Right lobe of liver (tissue), 6 donors: ENCODE results near the gene RBM25. TPM values are rescaled to one million over a fixed set of nuclear protein-coding genes. Genes with fewer than 3 reads are reported as not detected.
A peak's percentile ranks its signal among the peaks of the same experiment; 100 is the strongest.

ENCODE experiments used
- ATAC-seq, 4 donors: fragments of 200-7000 bp; cut with Tn5 transposase; one replicate each; pipeline ENCODE4 v1.9.1; 2020; ENCODE audit warnings: mild to moderate bottlenecking in 4 of 4, moderate library complexity in 4 of 4
- DNase-seq, 3 donors: peaks; one replicate each; pipeline ENCODE4 v3.0.0-alpha.2; 2020
- H3K27ac ChIP-seq, 3 donors: fragments of 200-600 bp; one replicate each; pipeline ENCODE4 v1.8.0; 2022
- H3K27me3 ChIP-seq, 2 donors: fragments of 200-600 bp; one replicate each; pipeline ENCODE4 v1.8.0; 2022
- H3K36me3 ChIP-seq, 4 donors: fragments of 200-600 bp; sonication (generic) in 1 of 4; one replicate each; pipeline versions ENCODE4 v1.5.1 to v1.8.0; 2017 to 2022; ENCODE audit warnings: control low read depth in 1 of 4
- H3K4me1 ChIP-seq, 4 donors: fragments of 200-600 bp; sonication (generic) in 1 of 4; one replicate each; pipeline versions ENCODE4 v1.5.1 to v1.8.0; 2017 to 2022; ENCODE audit warnings: control low read depth in 1 of 4
- H3K4me3 ChIP-seq, 3 donors: fragments of 200-600 bp; one replicate each; pipeline ENCODE4 v1.8.0; 2022
- H3K9me3 ChIP-seq, 4 donors: fragments of 200-600 bp; sonication (generic) in 1 of 4; one replicate each; pipeline versions ENCODE4 v1.5.1 to v1.8.0; 2017 to 2022; ENCODE audit warnings: control low read depth in 1 of 4
- POLR2A ChIP-seq: fragments of 450-650 bp; IDR thresholded peaks from one replicate; pipeline ENCODE4 v1.6.1; 2017; ENCODE audit warnings: antibody characterized with exemption, mild to moderate bottlenecking
- WGBS: methylation state at CpG from one replicate; pipeline ENCODE4 v1.1.6; 2018; ENCODE audit warnings: low coverage, low lambda C conversion rate; ENCODE audit not compliant: insufficient coverage; ENCODE audit errors: missing lambda C conversion rate; 5-methylcytosine and 5-hydroxymethylcytosine counted together
- intact Hi-C, 2 donors: fragments of 100-400 bp; cut with DNase I; formaldehyde crosslinking; loops; one replicate each; pipeline versions ENCODE4 v1.11.2 to v1.14.1; 2022
- small RNA-seq, 2 experiments: library from RNA; depleted of rRNA; stranded (forward); fragments of <200 nt; gene quantifications; one replicate each; pipeline ENCODE3, GENCODE V24; 2016
- total RNA-seq, 6 experiments: library from RNA; depleted of rRNA in 2 of 6; stranded (reverse); fragments of >200 nt in 2 of 6; fragmentation: NEBNext Ultra II Directional in 3 of 6; extraction: Animal tissue kit (Norgen Biotek cat#: 25700) in 3 of 6; gene quantifications; one replicate each; pipeline versions ENCODE4 v1.1.0 to v1.2.4, GENCODE V29; 2016 to 2023
- TF ChIP-seq, protein P1 (sequence below), 4 donors: fragments of 200-600 bp in 3 of 4; fragments of 450-650 bp in 1 of 4; IDR thresholded peaks; one replicate each; pipeline versions ENCODE4 v1.5.1 to v1.8.0; 2016 to 2022; ENCODE audit warnings: antibody characterized with exemption in 4 of 4, mild to moderate bottlenecking in 2 of 4
- donor health status: DM: no; HTN: yes; CAD: no.
- donor health status: DM: no; HTN: no; CAD: no.
- donor health status: DM: no; HTN: no; CAD: no.
- donor health status: DM: no; HTN: yes; CAD: no.
- donor health status: DM: no; HTN: yes; CAD: no.

RBM25 gene
- total RNA-seq, 6 experiments from 2014 or later, result 16.3 to 29.1 (median 22.8) TPM

DNA sequence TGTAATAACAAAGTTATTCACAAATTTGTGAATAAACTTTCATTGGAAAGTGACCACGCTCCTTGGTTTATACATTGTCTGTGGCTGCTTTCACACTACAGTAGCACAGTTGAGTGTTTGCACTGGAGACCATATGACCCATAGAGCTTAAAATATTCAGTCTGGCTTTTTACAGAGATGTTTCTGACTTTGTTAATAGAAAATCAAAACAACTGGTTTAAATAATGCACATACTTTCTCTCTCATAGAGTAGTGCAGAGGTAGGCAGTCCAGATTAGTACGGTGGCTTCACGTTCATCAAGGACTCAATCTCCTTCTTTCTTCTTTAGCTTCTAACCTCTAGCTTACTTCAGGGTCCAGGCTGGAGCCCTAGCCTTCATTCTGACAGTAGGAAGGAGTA is 114.2 kb downstream of the RBM25 start:
- DNase-seq, result no peak
- no peak for ATAC-seq

DNA sequence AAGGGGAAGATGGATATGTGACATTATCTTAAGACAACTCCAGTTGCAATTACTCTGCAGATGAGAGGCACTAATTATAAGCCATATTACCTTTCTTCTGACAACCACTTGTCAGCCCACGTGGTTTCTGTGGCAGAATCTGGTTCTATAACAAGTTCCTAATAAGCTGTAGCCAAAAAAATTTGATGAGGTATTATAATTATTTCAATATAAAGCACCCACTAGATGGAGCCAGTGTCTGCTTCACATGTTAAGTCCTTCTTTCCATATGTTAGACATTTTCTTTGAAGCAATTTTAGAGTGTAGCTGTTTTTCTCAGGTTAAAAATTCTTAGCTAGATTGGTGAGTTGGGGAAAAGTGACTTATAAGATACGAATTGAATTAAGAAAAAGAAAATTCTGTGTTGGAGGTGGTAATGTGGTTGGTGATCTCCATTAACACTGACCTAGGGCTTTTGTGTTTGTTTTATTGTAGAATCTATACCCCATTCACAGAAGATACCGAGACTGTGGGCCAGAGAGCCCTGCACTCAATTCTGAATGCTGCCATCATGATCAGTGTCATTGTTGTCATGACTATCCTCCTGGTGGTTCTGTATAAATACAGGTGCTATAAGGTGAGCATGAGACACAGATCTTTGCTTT is 114.9 kb downstream of the RBM25 start:
- intact Hi-C loops, result loop anchor here in 1 of 2 donors (10.0 kb wide), 1 partner anchor 302 kb away; no protein-coding TSS in a partner anchor
- peak; percentile 42 to 62 (median 54) for ATAC-seq

More for the DNA sequence above, 114.2 kb downstream of the RBM25 start:
- H3K27ac ChIP-seq, result no peak overlapping the region
- no peaks in the 10 kb centered on the region for H3K27me3 ChIP-seq
- no peaks in the 10 kb centered on the region for H3K9me3 ChIP-seq
- peaks cover 0 to 44% (median 11%) of the 10 kb centered on the region in 4 donors for H3K36me3 ChIP-seq
- WGBS, result 77% methylated on average over 3 of the region's 3 CpGs
- intact Hi-C loops, result loop anchor here in 1 of 2 donors (10.0 kb wide), 1 partner anchor 302 kb away; no protein-coding TSS in a partner anchor
- no peak for TF ChIP-seq POLR2A
- TF ChIP-seq, protein P1, sequence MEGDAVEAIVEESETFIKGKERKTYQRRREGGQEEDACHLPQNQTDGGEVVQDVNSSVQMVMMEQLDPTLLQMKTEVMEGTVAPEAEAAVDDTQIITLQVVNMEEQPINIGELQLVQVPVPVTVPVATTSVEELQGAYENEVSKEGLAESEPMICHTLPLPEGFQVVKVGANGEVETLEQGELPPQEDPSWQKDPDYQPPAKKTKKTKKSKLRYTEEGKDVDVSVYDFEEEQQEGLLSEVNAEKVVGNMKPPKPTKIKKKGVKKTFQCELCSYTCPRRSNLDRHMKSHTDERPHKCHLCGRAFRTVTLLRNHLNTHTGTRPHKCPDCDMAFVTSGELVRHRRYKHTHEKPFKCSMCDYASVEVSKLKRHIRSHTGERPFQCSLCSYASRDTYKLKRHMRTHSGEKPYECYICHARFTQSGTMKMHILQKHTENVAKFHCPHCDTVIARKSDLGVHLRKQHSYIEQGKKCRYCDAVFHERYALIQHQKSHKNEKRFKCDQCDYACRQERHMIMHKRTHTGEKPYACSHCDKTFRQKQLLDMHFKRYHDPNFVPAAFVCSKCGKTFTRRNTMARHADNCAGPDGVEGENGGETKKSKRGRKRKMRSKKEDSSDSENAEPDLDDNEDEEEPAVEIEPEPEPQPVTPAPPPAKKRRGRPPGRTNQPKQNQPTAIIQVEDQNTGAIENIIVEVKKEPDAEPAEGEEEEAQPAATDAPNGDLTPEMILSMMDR (IDR thresholded peaks at IDR 0.05), result no peak
- H3K4me1 ChIP-seq, result no peaks in the 10 kb centered on the region
- H3K4me3 ChIP-seq, result no peak overlapping the region

More for the DNA sequence above, 114.9 kb downstream of the RBM25 start:
- Histone ChIP-seq H3K9me3 (no peaks in the 10 kb centered on the region), H3K36me3 (peaks cover 0 to 44% (median 11%) of the 10 kb centered on the region in 4 donors), H3K27me3 (no peaks in the 10 kb centered on the region), H3K4me1 (no peaks in the 10 kb centered on the region), H3K4me3 (no peak overlapping the region), H3K27ac (no peak overlapping the region)
- DNase-seq, result no peak
- TF ChIP-seq, protein P1 (IDR thresholded peaks at IDR 0.05), result peak; percentile 43 to 56 (median 48)
- no peak for TF ChIP-seq POLR2A
- 29% methylated on average over 3 of the region's 3 CpGs for WGBS

Small RNA genes lying within 50 kb of the gene (small RNA-seq; reads per million reads assigned to genes)
- 0 reads per million in 2 experiments for gene RN7SL586P

Other genes starting within 250 kb of the RBM25 start
- gene DPF3, start 164.4 kb upstream of the RBM25 start, total RNA-seq, result 1 to 10 TPM; 1.2 to 5.7 (median 2.9) TPM
- 10 to 100 TPM in 4 of 6 experiments, 1 to 10 TPM in 2; 5.8 to 13.6 (median 10.5) TPM for gene DCAF4, start 132.1 kb upstream of the RBM25 start, total RNA-seq
- 10 to 100 TPM in 5 of 6 experiments, 1 to 10 TPM in 1; 9.9 to 14.3 (median 11.4) TPM for gene ZFYVE1, start 31.4 kb upstream of the RBM25 start, total RNA-seq
- gene PSEN1, start 78.0 kb downstream of the RBM25 start, total RNA-seq, result 10 to 100 TPM; 22.5 to 28.2 (median 25.0) TPM
- 1 to 10 TPM in 4 of 6 experiments, under 1 TPM in 2; 0.86 to 3.2 (median 1.2) TPM for gene PAPLN, start 179.0 kb downstream of the RBM25 start, total RNA-seq